Measurements from ENCODE around the gene PURA.

PURA gene

DNA sequence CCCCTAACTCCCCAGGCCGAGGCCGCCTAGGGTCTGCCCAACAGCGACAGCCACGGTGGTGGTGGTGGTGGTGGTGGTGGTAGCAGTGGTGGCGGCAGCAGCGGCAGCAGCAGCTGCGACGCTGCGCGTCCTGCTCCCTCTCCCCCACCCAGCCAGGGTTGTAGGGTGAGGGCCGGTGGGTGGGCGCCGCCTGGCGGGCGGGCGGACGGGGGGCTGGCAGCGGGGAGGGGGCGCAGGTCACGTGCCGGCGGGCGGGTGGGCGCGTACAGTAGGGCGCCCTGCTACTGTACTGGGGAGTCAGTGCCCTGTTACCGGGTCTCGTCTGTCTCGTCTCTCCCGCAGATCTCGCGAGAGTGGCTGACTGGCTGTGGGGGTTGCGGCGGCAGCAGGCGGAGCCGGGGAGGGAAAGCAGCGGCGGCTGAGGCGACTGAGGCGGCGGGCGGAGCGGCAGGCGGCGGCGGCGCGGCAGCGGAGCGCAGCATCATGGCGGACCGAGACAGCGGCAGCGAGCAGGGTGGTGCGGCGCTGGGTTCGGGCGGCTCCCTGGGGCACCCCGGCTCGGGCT is at the start of gene PURA:
Gene PURA, plus strand, starts transcription at position 411 of the 565 bp plus-strand sequence. Its CDS starts 73 bp downstream, at position 484.
- peak; percentile 97 for DNase-seq (ENCODE audit: low spot score)

GRCh38 chr5:140072812-140073211 is 41.1 kb upstream of the PURA start:
- no peak for DNase-seq (ENCODE audit: low spot score)

DNA sequence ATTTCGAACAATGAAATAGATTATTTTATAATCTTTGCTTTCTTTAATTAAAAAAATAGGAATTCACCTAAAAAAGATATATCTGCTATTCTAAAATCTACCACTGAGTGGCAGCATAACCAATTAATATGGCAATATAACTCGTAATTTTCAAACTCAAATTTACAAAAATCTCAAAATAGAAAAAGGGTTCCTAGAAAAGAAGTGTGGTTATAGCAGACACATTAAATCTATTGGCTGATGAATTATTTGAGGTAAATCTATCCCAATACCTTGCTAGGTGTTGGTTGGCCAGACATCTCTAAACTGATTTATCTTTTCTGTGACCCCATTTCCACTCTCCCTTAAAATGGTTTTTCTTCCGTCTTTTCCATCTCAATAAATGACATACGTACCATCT is 40.6 kb upstream of the PURA start:
- peak; percentile 44 for DNase-seq (ENCODE audit: low spot score)

DNA sequence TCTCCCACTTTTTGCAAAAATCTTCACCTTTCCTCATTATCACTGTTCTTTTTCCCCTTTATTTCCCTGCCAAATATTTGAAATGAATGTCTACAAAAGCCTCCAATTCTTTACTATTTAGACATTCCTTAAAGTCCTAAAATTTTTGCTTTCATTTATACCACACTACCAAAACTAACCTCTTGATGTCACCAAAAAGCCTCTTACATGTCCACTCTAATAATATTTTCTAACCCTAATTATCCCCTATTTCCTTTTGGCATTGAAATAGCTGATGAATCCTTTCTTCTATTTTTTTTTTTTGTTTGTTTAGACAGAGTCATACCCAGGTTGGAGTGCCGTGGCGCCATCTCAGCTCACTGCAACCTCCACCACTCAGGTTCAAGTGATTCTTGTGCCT is 38.5 kb upstream of the PURA start:
- DNase-seq (ENCODE audit: low spot score): peak; percentile 56

DNA sequence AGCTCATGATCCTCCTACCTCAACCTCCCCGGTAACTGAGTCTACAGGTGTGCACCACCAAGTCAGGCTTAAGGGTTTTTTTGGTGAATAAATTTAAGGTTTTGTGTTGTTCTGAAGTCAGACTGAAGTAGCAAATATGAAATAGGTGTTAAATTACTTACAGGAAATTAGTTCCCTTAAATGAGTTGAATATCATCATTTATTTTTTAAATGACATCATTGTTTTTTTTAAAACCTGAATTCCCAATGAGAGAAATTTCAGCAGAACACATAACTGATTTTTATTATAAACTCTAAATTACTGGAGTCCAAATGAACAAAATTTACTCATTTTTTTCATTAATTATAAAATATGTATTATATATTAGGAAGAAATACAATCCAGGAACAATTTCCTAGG is 37.8 kb upstream of the PURA start:
- DNase-seq (ENCODE audit: low spot score): no peak

DNA sequence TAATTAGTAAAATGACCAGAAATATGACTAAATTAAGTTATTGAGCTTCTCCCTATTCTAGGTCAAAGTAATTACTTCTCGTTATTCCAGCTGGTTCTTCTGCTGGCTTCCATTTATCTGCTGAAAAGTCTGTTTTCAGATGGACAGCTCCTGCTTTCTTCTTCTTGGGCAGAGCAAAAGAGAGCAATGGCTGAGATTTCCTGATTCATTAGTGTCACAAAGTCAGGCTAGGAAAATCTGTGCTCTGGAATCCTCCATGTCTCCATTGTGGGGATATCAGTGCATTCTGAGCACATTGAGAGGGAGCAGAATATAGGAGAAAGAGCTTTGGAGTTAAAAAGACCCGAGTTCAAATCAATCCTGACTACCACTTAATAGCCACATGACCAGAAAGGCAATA is 37.1 kb upstream of the PURA start:
- no peak for DNase-seq (ENCODE audit: low spot score)

DNA sequence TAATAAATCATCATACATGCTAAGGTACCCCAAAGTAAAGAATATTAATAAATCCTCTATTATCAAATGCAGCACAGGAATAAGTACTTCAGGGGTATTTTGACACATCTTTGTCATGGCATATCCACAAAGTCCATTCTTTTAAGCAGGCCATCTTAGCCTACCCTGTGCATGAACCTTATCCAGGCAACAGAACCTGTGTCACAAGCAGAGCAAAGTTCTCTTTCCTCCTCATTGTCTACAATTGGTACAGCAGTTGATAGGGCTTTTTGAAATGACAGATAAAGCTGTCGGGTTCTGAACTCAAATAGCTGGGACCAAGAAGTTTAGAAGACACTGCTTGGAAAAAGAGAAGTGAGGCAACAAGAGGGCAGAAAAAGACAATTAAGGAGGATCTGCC is 30.8 kb upstream of the PURA start:
- DNase-seq (ENCODE audit: low spot score): no peak

DNA sequence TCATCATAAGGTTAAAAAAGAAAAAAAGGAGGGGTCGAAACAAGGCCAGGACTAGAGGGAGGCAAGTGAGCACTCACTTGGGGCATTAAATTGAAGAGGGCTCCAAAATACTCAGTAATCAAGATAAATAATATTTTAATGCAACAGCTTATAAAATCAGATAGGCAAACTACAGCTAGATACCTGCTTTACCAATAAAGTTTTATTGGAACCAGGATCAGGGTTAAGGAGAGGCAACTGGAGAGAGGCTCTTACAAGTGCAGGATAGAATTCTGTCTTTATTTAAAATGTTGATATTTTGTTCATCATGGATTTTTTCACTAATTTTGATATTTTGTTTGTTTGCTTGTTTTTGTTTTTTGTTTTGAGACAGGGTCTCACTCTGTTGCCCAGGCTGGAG is 30.3 kb upstream of the PURA start:
- DNase-seq (ENCODE audit: low spot score): no peak

DNA sequence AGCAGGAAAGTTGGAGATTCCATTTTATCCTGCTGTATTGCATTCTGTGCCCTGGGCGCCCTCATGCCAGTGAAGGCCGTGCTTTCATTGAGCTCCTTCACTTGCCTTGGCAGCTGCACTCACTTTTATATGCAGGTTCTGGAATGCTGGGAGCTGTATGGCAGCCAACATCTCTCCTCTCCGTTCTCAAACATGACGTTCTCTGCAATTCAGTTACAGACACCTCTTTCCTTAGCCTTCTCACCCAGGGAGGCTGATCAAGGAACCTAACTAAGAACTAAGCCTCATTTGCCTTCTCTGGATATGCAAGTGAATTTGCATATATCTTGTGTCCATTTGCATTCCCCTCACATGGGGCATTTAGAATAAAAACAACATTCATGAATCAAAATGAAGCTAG is 29.4 kb upstream of the PURA start:
- no peak for DNase-seq (ENCODE audit: low spot score)

DNA sequence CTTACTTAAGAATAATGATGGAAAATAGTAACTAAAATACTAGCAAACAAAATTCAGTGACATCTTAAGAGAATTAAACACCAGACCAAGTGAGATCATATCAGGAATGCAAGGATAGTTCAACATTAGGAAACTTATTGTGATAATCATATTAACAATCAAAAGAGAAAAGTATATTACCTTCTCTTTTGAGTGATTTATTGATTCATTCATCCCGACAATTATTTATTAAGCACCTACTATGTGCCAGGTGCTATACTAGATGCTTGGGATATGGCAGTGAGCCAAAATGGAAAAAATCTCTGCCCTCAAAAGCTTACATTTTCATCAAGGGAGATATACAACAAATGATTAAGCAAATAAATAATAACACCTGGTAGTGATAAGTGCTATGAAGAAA is 23.7 kb upstream of the PURA start:
- DNase-seq (ENCODE audit: low spot score): no peak

GRCh38 chr5:140093179-140093578 is 20.7 kb upstream of the PURA start:
- DNase-seq (ENCODE audit: low spot score): no peak

GRCh38 chr5:140093866-140094265 is 20.0 kb upstream of the PURA start:
- no peak for DNase-seq (ENCODE audit: low spot score)

DNA sequence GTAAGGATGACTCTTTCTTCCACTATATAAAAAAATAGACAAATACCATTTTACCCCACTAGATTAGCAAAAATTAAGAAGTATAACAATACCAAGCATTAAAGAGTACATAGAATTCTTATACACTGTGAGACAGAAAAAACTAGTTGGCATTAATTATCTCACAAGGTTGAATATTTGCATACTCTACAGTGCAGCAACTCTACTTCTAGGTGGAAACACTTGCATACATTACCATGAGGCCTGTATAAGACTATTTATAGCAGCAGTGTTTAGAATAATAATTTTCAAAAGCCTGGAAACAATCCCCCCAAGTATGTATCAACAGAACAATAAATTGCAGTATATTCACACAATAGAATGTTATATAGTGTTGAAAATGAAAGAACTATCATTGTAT is 19.0 kb upstream of the PURA start:
- no peak for DNase-seq (ENCODE audit: low spot score)

DNA sequence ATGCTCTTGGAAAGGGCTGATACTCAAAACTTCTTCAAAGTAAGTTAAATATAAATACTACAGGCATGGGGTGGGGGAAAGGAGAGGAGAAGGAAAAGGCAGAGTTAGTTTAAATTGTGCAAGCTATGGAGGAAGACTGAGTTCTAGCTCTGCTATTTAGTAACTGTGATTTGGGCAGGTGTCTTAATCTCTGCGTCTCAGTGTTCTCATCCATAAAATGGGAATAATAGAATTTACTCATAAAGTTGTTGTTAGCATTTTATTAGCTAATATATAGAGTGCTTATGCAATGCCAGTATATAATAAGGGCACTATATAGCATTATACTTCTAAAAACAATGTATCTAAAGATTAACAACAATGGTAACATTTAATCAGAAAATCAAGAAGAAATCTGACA is 12.7 kb upstream of the PURA start:
- no peak for DNase-seq (ENCODE audit: low spot score)

- DNase-seq (ENCODE audit: low spot score): no peak
Measured at GRCh38 chr5:140103154-140103553, 10.8 kb upstream of the PURA start.

DNA sequence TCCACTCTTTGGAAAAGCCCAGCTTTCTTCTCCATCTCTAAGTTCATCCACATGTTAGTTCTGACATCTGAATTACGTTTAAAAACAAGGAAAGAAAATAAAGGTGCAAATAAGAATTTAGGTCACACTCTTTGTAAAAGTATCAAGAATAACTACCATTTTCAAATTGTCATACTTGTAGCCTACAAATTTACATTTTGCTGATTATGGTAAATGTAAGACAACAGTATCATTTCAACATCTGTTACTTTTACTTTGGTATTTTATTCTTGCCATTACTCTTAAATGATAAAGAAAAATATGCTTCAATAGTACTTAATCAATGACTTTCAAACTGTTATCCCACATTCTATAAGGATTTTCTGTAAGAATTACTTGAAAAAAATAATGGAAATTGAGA is 9.8 kb upstream of the PURA start:
- DNase-seq (ENCODE audit: low spot score): no peak

DNA sequence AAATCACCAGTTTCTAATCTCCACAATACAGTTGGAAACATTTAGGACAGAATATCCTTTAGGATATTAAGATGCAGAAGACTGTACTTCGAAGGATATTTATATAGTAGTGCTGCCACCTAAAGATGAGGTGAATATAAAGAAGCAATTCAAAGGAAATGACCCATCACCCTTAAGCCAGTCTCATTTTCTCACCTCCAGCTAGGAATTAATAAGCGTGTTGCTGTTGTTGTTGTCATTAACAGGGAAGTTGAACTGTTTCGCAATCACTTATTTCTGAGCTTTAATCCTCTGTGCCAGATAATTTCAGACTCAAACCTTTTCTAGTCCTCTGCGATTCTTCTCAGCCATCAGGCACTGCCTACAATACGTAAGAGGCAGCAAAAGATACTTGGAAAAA is 7.8 kb upstream of the PURA start:
- no peak for DNase-seq (ENCODE audit: low spot score)

- DNase-seq (ENCODE audit: low spot score): no peak
Measured at GRCh38 chr5:140106805-140107311, 7.1 kb upstream of the PURA start.

GRCh38 chr5:140107312-140108092 is 6.4 kb upstream of the PURA start:
- peak; percentile 96 for DNase-seq (ENCODE audit: low spot score)

- DNase-seq (ENCODE audit: low spot score): peak; percentile 35
Measured at GRCh38 chr5:140108093-140109017, 5.6 kb upstream of the PURA start.

DNA sequence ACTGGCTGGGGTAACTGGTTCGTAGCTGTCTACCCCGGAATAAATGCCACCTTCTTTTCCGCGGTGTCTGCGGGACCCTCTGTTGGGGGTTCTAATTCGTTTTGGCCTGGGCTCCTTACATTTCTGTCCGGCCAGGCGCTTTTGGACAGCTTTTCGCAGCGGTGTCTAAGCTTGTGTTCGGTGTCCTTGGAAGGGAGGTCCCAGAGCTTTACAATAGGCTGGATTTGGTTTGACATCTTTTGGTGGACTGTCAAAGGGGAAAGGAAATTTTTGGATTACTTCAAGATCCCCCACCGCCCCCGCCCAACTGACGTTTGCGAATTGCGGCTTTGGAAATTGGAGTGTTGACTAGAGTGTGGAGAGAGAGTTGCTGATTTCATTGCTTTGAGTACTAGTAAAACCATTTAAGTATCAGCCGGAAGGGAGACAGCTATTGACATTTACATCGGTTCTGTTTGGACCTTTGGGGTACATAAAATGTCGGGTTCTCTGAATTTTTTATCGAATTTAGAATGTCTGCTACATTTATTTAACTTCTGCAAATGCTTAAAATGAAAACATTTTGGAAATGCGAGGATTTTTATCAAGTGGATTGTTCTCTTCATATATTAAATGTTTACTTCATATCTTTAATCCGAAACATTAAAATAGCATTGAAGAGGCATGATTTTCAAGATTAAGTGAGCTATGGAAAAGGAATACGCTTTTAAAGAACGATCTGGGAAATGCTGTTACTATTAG is 4.7 kb upstream of the PURA start:
- no peak for DNase-seq (ENCODE audit: low spot score)
